Esophagus muscularis mucosa (tissue), 4 donors: ENCODE data around the gene IL5RA. TPM values are rescaled to one million over a fixed set of nuclear protein-coding genes. Genes with fewer than 3 reads are reported as not detected.

Experiments used
- DNase-seq: peaks from one replicate; pipeline ENCODE4 v3.0.0-alpha.2; 2017; ENCODE audit errors: extremely low spot score
- H3K27ac ChIP-seq, 4 donors: fragments of 200-600 bp; sonication (generic); replicated peaks in 1 of 4; 1 replicate in 3 of 4; 2 replicates in 1 of 4; pipeline ENCODE4 v1.5.1; 2016 to 2019; ENCODE audit warnings: mild to moderate bottlenecking in 1 of 4
- H3K27me3 ChIP-seq, 4 donors: fragments of 200-600 bp; sonication (generic); one replicate each; pipeline versions ENCODE4 v1.5.1 to v1.6.0; 2016 to 2019
- H3K36me3 ChIP-seq, 4 donors: fragments of 200-600 bp; sonication (generic); one replicate each; pipeline ENCODE4 v1.5.1; 2016 to 2019
- H3K4me1 ChIP-seq, 4 donors: fragments of 200-600 bp; sonication (generic); one replicate each; pipeline ENCODE4 v1.5.1; 2016 to 2019
- H3K4me3 ChIP-seq, 4 donors: fragments of 200-600 bp; sonication (generic); 1 replicate in 2 of 4; 2 replicates in 2 of 4; pipeline ENCODE4 v1.5.1; 2016 to 2019; ENCODE audit warnings: mild to moderate bottlenecking in 4 of 4, moderate library complexity in 1 of 4
- H3K9me3 ChIP-seq, 4 donors: fragments of 200-600 bp; sonication (generic); 1 replicate in 3 of 4; 2 replicates in 1 of 4; pipeline ENCODE4 v1.5.1; 2016 to 2019
- EP300 ChIP-seq: sonication (generic); formaldehyde crosslinking; IDR thresholded peaks from one replicate; pipeline ENCODE4 v1.6.1; 2017; ENCODE audit warnings: antibody characterized with exemption
- POLR2A ChIP-seq: fragments of 450-650 bp; IDR thresholded peaks from one replicate; pipeline ENCODE4 v1.6.1; 2017; ENCODE audit warnings: antibody characterized with exemption, moderate library complexity, mild to moderate bottlenecking, low read depth
- POLR2AphosphoS5 ChIP-seq, 2 donors: sonication (generic); formaldehyde crosslinking; IDR thresholded peaks; one replicate each; pipeline ENCODE4 v1.6.1; 2017; ENCODE audit warnings: antibody characterized with exemption in 2 of 2
- WGBS: methylation state at CpG from one replicate; pipeline ENCODE4 v1.1.5; 2018; 5-methylcytosine and 5-hydroxymethylcytosine counted together
- intact Hi-C: fragments of 100-400 bp; cut with DNase I; formaldehyde crosslinking; loops from one replicate; pipeline ENCODE4 v1.15.1; 2023
- small RNA-seq, 3 donors: library from RNA; depleted of rRNA; stranded (forward); fragments of <200 nt; gene quantifications; one replicate each; pipeline ENCODE3, GENCODE V24; 2016
- total RNA-seq, 4 donors: library from RNA; depleted of rRNA; stranded (reverse); fragments of >200 nt; gene quantifications; one replicate each; pipeline versions ENCODE4 v1.1.0 to v1.2.1, GENCODE V29; 2016
- TF ChIP-seq, protein P1 (sequence below), 3 experiments: fragments of 200-600 bp in 2 of 3; fragments of 450-650 bp in 1 of 3; sonication (generic) in 2 of 3; IDR thresholded peaks; one replicate each; pipeline ENCODE4 v1.5.1; 2017 to 2019; ENCODE audit warnings: antibody characterized with exemption in 3 of 3, mild to moderate bottlenecking in 2 of 3, moderate library complexity in 1 of 3

Gene IL5RA
- total RNA-seq, 4 donors from 2014 or later, result 0.13 to 1.2 (median 0.38) TPM

DNA sequence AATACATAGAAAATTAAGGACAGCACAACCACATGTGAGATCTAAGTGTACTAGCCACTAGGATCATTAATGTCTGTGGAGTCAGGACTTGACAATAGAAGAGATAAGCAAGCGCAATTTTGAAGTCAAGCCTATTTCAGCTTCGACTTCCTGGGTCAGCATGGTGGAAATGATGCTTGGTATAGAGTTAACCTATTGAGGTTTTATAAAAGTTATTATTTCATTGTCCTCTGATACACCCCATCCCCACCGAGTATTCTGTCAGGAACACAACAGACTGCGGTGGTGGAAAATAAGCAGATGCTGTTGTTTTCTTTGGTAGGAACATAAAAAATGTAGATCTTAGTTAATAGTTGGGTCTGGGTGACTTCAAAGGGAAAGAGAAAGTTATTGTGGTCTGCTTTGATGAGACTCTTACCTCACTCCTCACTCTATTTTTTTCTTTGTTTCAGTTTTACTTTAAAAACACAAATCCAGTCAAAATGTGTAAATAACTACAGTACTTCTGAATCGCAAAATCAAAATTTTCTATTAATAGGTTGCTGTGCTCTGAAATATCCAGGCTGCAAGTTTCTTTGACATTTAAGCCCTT, 82.1 kb downstream of the IL5RA start:
- no peaks in the 10 kb centered on the region for H3K9me3 ChIP-seq
- DNase-seq, result no peak
- no peak overlapping the region for H3K27ac ChIP-seq
- H3K4me1 ChIP-seq, result no peaks in the 10 kb centered on the region
- intact Hi-C loops, result no loop called here
- 74% methylated on average over 5 of the region's 5 CpGs for WGBS
- H3K4me3 ChIP-seq, result no peak overlapping the region
- H3K27me3 ChIP-seq, result no peaks in the 10 kb centered on the region
- no peak for TF ChIP-seq POLR2AphosphoS5 (IDR thresholded peaks at IDR 0.05)
- no peak for TF ChIP-seq POLR2A
- TF ChIP-seq, protein P1, sequence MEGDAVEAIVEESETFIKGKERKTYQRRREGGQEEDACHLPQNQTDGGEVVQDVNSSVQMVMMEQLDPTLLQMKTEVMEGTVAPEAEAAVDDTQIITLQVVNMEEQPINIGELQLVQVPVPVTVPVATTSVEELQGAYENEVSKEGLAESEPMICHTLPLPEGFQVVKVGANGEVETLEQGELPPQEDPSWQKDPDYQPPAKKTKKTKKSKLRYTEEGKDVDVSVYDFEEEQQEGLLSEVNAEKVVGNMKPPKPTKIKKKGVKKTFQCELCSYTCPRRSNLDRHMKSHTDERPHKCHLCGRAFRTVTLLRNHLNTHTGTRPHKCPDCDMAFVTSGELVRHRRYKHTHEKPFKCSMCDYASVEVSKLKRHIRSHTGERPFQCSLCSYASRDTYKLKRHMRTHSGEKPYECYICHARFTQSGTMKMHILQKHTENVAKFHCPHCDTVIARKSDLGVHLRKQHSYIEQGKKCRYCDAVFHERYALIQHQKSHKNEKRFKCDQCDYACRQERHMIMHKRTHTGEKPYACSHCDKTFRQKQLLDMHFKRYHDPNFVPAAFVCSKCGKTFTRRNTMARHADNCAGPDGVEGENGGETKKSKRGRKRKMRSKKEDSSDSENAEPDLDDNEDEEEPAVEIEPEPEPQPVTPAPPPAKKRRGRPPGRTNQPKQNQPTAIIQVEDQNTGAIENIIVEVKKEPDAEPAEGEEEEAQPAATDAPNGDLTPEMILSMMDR (IDR thresholded peaks at IDR 0.05), result no peak
- no peak for TF ChIP-seq EP300
- H3K36me3 ChIP-seq, result no peaks in the 10 kb centered on the region

DNA sequence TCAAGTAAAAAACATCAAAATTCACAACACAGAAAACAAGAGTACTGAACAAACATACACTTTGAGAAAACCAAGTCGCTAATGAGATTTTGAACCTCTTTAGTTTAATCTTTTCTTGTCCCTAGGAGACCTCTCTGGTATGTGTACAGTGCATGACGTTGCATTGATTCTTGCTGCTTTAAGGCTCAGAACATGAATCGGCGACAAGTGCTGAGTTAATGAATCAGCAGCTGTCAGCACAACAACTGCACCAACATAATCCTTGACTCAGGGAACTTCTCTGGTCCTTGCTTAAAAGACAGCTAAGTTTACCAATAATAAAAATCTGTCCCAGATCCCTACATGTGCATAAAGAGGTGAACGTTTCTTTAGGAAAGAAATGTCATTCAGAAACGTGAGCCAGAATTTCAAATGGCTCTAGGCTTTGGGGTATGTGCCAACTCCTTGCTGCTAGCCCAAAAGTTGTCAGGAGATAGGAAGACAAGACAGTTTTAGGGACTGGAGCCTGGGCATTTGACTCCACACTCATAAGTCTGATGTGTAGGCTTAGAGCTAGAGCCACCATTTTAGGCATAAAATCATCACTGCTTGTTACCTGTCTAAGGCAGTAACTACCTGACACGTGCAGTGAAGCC, 86.9 kb downstream of the IL5RA start:
- Histone ChIP-seq H3K27me3 (no peaks in the 10 kb centered on the region), H3K9me3 (no peaks in the 10 kb centered on the region), H3K27ac (no peak overlapping the region), H3K36me3 (no peaks in the 10 kb centered on the region), H3K4me1 (no peaks in the 10 kb centered on the region), H3K4me3 (no peak overlapping the region)
- DNase-seq, result no peak
- 58% methylated on average over 7 of the region's 7 CpGs for WGBS
- TF ChIP-seq EP300, result no peak
- no peak for TF ChIP-seq POLR2AphosphoS5 (IDR thresholded peaks at IDR 0.05)
- TF ChIP-seq, protein P1 (IDR thresholded peaks at IDR 0.05), result no peak
- TF ChIP-seq POLR2A, result no peak
- intact Hi-C loops, result no loop called here

DNA sequence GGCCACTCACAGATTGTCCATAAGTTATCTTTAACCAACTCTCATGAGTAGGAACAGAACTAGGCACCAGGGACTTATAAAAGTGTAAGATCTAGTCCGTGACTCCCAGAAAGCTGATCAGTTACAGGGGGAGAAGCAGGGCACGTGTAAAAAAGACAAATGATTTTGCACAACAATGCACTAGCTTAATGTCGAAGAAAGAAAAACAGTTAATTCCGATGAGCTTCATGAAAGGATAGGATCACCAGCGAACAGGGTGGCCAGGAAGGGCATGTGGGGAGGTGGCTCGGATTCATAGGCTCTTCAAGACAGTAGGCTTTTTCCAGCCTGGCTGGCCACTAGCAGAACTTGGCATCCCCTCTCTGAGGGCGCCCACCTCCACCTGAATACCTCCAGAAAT, 90.0 kb downstream of the IL5RA start:
- H3K9me3 ChIP-seq, result no peaks in the 10 kb centered on the region
- no peak for TF ChIP-seq POLR2AphosphoS5 (IDR thresholded peaks at IDR 0.05)
- TF ChIP-seq, protein P1 (IDR thresholded peaks at IDR 0.05), result no peak
- TF ChIP-seq EP300, result no peak
- TF ChIP-seq POLR2A, result no peak
- no peaks in the 10 kb centered on the region for H3K36me3 ChIP-seq
- intact Hi-C loops, result no loop called here
- WGBS, result 91% methylated on average over 7 of the region's 7 CpGs
- no peak for DNase-seq
- no peak overlapping the region for H3K4me3 ChIP-seq
- no peak overlapping the region for H3K27ac ChIP-seq
- no peaks in the 10 kb centered on the region for H3K4me1 ChIP-seq
- peaks cover 0 to 4% (median 0%) of the 10 kb centered on the region in 4 donors for H3K27me3 ChIP-seq

Small RNA genes within 50 kb of the gene (small RNA-seq; reads per million reads assigned to genes)
- gene RF00416, result 0 reads per million in 3 donors

Other genes starting within 250 kb of the IL5RA start
- 10 to 100 TPM; 10.8 to 20.3 (median 14.0) TPM for gene TRNT1, start 16.6 kb upstream of the IL5RA start, total RNA-seq
- 100 to 1,000 TPM in 2 of 4 donors, 10 to 100 TPM in 2; 46.5 to 109 (median 85.0) TPM for gene CRBN, start 69.3 kb upstream of the IL5RA start, total RNA-seq